Activated CD8-positive, alpha-beta memory T cell treated with anti-CD3 and anti-CD28 coated beads, Interleukin-2, amount 10 ng/mL, durations not matched to agents 7 days and 5 days (primary cell): ENCODE data around the gene ZNF276. TPM values are rescaled to one million over a fixed set of nuclear protein-coding genes. Genes with fewer than 3 reads are reported as not detected.

ENCODE experiments used
- ATAC-seq: fragments of 150-1000 bp; cut with Tn5 transposase; one replicate; pipeline ENCODE4 v1.10.0; 2021; ENCODE audit warnings: moderate library complexity
- CTCF ChIA-PET: fragments of 350-600 bp; sonication (Branson Sonifier 250); formaldehyde crosslinking; loops from one replicate; lab custom pipeline; 2021; ENCODE audit warnings: antibody characterized with exemption; lab: Charles Lee
- DNase-seq: peaks from one replicate; pipeline ENCODE4 v3.0.0-alpha.2; 2020
- H3K27ac Mint-ChIP-seq: one replicate; pipeline ENCODE4 v1.8.0; 2021; ENCODE audit warnings: mild to moderate bottlenecking, mixed read lengths
- H3K27me3 Mint-ChIP-seq: one replicate; pipeline ENCODE4 v1.8.0; 2021; ENCODE audit warnings: mixed read lengths
- H3K36me3 Mint-ChIP-seq: one replicate; pipeline ENCODE4 v1.8.0; 2021; ENCODE audit warnings: mild to moderate bottlenecking, mixed read lengths
- H3K4me1 Mint-ChIP-seq: one replicate; pipeline ENCODE4 v1.8.0; 2021; ENCODE audit warnings: mixed read lengths
- H3K4me3 Mint-ChIP-seq: one replicate; pipeline ENCODE4 v1.8.0; 2021; ENCODE audit warnings: mild to moderate bottlenecking, moderate library complexity, mixed read lengths
- H3K9me3 Mint-ChIP-seq: one replicate; pipeline ENCODE4 v1.8.0; 2022; ENCODE audit warnings: low read depth, mixed read lengths
- total RNA-seq, 2 experiments: library from RNA; stranded (reverse); gene quantifications; one replicate each; pipeline ENCODE4 v1.2.3, GENCODE V29; 2021

The ZNF276 gene
- total RNA-seq, 2 experiments from 2014 or later: 38.0 to 58.1 TPM

DNA sequence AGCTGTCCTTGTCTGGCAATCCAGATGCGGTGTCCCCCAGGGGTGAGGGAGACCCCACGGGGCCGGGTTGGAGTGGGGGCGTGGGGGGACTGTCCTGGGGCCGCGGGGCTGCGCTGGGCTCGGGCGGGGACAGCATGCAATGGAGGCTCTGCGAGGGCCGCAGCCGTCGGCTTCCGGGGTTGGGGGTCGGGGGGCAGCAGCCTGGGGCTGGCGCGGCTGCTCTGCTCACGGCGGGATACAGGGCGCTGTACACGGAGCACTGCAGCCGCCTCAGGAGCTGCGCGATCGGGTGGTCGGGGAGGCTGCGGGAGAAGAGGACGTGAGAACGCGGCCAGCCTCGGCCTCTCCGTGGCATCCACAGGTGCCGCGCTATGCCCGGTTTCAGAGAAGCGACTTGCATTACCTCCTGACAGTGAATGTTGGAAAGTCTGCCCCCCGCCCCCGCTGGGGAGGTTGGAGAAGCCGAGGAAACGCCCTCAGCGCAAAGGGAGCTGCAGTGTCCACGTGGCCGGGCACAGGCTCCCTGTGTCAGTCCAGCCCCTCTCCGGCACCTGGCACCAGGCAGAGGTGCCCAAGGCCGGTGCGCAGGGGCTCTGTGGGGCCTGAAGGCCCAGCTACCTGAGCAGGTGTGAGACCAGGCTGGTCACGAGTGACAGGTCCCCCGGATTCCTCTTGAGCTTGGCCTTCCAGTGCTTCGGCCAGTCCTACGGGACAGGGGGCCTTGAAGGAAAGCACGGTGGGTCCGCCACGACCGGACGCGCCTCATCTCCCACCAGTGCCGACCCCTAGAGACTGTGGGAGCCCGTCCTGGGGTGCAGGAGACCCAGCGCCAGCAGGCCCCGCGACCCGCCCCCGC, 10.4 kb upstream of the ZNF276 start:
- ATAC-seq: no peak
- Mint-ChIP-seq H3K27me3 (no peaks in the 10 kb centered on the region), H3K4me1 (peaks cover 15% of the 10 kb centered on the region), H3K36me3 (peaks cover 9% of the 10 kb centered on the region), H3K27ac (no peak overlapping the region), H3K9me3 (no peaks in the 10 kb centered on the region), H3K4me3 (no peak overlapping the region)
- DNase-seq: no peak
- CTCF ChIA-PET: interaction anchor here (0.9 to 9.1 kb wide), 5 partner anchors 11 to 151 kb away, joined by 3 to 100 read pairs (median 15); partner anchors contain the start of gene SPATA2L

DNA sequence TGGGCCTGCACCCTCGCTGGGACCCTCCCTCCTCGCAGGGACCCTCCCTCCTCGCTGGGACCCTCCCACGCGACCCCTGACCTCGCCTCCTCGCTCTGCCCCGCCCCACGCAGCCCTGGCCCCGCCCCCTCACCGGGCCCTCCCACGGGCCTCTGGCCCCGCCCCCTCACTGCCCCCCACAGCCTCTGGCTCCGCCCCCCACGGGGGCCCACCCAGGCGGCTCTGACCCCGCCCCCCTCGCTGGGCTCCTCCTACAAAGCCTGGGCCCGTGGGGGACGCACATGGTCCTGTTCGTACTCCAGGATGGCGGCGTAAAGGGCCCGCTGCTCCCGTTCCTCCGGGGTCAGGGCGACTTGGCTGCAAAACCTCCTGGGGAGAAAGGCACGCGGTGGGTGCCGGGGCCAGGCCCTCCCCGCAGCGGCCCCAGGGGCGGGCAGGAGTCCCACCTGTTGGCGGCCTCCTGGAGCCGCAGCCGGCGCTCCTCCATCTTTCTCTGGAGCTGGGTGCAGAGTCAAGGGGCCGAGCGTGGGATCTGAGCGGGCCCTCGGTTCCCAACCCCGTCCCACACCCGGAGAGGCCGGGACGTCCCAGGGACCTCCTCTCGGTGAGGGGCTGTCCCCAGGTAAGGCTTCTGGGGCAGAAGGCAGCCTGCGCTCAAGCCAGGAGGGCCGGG, 9.6 kb upstream of the ZNF276 start:
- DNase-seq (peak; percentile 87), ATAC-seq (peak; percentile 92)
- peaks cover 10% of the 10 kb centered on the region for H3K36me3 Mint-ChIP-seq
- H3K4me1 Mint-ChIP-seq: peaks cover 13% of the 10 kb centered on the region
- no peak overlapping the region for H3K27ac Mint-ChIP-seq
- H3K4me3 Mint-ChIP-seq: peak overlapping the region; percentile 68
- H3K9me3 Mint-ChIP-seq: no peaks in the 10 kb centered on the region
- no peaks in the 10 kb centered on the region for H3K27me3 Mint-ChIP-seq
- CTCF ChIA-PET: interaction anchor here (1.0 to 5.0 kb wide), 5 partner anchors 9 to 150 kb away, joined by 3 to 24 read pairs (median 5); partner anchors contain the start of gene SPATA2L

DNA sequence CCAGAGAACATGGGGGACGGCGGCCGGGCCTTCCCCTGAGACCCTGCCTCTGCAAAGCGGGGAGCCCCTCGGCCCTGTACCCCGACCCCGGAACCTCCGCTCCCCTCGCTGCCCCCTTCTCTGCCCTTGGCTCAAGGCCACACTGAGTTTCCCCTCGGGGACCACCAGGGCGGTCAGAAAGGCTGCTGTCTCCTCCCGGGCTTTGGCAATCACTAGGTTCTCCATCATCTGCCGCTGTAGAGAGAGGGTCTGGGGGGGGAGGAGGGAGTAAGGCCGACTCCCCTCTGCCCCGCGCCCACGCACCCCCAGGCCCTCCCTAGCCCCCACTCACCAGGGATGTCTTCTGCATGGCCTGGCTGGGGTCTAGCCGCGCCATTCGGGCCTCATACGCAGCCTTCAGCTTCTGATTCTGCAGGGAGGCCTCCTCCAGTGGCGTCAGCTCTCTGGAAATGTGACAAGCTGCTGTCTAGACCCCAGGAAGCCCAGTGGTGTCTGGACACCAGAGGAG, 9.0 kb upstream of the ZNF276 start:
- Mint-ChIP-seq H3K36me3 (peaks cover 11% of the 10 kb centered on the region), H3K4me1 (peaks cover 13% of the 10 kb centered on the region), H3K27ac (peak overlapping the region; percentile 66), H3K4me3 (peak overlapping the region; percentile 68), H3K9me3 (no peaks in the 10 kb centered on the region), H3K27me3 (no peaks in the 10 kb centered on the region)
- DNase-seq (no peak), ATAC-seq (peak; percentile 2)
- CTCF ChIA-PET: interaction anchor here (1.0 to 5.0 kb wide), 4 partner anchors 10 to 148 kb away, joined by 3 to 24 read pairs (median 4); partner anchors contain the start of gene SPATA2L

- ATAC-seq (no peak), DNase-seq (no peak)
- Mint-ChIP-seq H3K4me1 (peaks cover 35% of the 10 kb centered on the region), H3K9me3 (no peaks in the 10 kb centered on the region), H3K27ac (no peak overlapping the region), H3K36me3 (peaks cover 12% of the 10 kb centered on the region), H3K27me3 (no peaks in the 10 kb centered on the region), H3K4me3 (no peak overlapping the region)
- CTCF ChIA-PET: interaction anchor here (1.2 to 4.1 kb wide), 3 partner anchors 10 to 77 kb away, joined by 3 to 23 read pairs (median 4); no protein-coding TSS in a partner anchor
Observed at GRCh38 chr16:89716493-89716892, 4.8 kb upstream of the ZNF276 start.

DNA sequence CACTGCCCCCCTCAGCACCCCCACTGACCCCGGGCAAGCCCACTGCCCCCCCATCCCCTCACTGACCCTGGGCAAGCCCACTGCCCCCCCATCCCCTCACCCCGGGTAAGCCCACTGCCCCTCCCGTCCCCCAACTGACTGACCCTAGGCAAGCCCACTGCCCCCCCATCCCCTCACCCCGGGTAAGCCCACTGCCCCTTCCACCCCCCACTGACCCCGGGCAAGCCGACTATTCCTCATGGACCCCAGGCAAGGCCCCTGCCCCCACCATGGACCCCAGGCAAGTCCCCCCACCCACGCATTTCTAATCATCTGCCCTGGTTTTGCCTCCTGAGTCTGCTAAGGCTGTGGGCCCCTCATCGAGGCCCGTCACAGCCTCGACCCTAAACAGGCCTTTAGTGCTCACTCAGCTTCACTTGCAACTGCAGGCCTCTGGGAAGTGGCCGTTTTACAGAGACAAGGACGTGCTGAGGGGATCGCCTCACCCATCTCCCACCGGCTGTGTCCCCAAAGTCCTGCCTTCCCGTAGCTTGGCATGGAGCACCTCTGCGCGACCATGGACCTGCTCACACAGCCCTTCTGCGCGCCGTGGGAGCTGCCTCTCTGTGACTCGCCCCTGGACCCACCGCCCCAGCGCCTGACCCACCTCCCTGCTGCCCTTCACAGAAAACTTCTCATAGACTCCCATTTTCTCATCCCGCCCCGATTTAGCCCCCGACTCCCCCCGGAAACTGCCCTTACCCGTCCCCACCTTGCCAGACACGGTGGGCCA, 4.2 kb upstream of the ZNF276 start:
- CTCF ChIA-PET: interaction anchor here (1.2 to 4.1 kb wide), 3 partner anchors 10 to 17 kb away, joined by 4 to 23 read pairs (median 6); no protein-coding TSS in a partner anchor
- no peak for ATAC-seq
- H3K9me3 Mint-ChIP-seq: no peaks in the 10 kb centered on the region
- no peaks in the 10 kb centered on the region for H3K27me3 Mint-ChIP-seq
- H3K27ac Mint-ChIP-seq: no peak overlapping the region
- no peak overlapping the region for H3K4me3 Mint-ChIP-seq
- DNase-seq: no peak
- H3K36me3 Mint-ChIP-seq: peaks cover 12% of the 10 kb centered on the region
- peaks cover 35% of the 10 kb centered on the region for H3K4me1 Mint-ChIP-seq

GRCh38 chr16:89717688-89718505, 3.4 kb upstream of the ZNF276 start:
- H3K4me1 Mint-ChIP-seq: peaks cover 35% of the 10 kb centered on the region
- no peaks in the 10 kb centered on the region for H3K27me3 Mint-ChIP-seq
- no peaks in the 10 kb centered on the region for H3K9me3 Mint-ChIP-seq
- ATAC-seq: no peak
- no peak for DNase-seq
- CTCF ChIA-PET: interaction anchor here (1.0 to 4.1 kb wide), 3 partner anchors 11 to 44 kb away, joined by 4 to 23 read pairs (median 6); no protein-coding TSS in a partner anchor
- H3K36me3 Mint-ChIP-seq: peaks cover 17% of the 10 kb centered on the region
- H3K27ac Mint-ChIP-seq: peak overlapping the region; percentile 24
- no peak overlapping the region for H3K4me3 Mint-ChIP-seq

DNA sequence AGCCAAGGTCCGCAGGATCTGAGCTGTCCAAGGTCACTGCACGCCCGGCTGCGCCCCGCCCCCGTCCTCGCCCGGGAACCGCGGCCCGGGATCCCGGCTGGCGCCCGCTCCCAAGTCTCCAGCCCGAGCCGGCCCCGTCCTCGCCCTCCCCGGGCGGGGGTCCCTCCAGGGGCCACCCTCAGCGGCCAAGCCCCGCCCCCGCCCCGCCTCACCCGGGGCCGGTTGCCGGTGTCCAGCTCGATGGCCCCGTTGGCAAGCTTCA, 855 bp upstream of the ZNF276 start:
- Mint-ChIP-seq H3K4me3 (peak overlapping the region; percentile 73), H3K4me1 (peaks cover 46% of the 10 kb centered on the region), H3K36me3 (peaks cover 23% of the 10 kb centered on the region), H3K9me3 (no peaks in the 10 kb centered on the region), H3K27me3 (no peaks in the 10 kb centered on the region), H3K27ac (peak overlapping the region; percentile 76)
- CTCF ChIA-PET: interaction anchor here (1.3 to 2.1 kb wide), 3 partner anchors 15 to 251 kb away, joined by 3 to 11 read pairs (median 5); no protein-coding TSS in a partner anchor
- ATAC-seq (no peak), DNase-seq (peak; percentile 55)

DNA sequence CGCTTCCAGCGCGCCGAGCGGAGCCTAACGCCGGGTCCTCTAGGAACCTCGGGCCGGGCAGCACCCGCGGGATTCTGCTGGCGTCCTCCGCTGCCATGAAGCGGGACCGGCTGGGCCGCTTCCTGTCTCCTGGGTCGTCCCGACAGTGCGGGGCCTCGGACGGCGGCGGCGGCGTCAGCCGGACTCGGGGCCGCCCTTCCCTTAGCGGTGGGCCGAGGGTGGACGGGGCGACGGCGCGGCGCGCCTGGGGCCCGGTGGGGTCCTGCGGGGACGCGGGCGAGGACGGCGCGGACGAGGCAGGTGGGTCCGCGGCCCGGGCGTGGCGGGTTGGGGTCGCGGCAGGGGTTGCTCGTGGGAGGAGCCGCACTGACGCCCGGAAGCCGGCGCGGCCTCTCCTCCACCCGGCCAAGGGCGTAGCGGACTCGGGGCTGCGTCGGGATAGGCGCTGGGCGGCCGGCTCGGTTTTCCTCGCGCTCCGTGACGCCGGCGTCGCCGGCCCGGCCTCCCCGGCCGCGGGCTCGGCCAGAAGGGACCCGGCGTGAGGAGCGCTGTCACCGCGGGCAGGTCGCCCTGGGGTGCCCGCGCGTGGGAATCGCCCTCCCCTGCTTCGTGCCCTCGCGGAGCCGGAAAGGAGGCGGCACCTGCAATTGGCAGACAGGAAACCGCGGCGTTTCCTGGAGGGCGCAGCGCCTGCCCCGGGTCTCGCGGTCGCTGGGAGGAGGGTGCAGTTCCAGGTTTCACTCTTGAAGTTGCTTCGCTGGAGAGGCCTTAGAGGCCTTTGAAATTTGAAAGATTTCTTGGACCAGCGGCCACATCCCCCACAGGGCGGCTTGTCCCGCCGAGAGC, 432 bp downstream of the ZNF276 start:
- peak overlapping the region; percentile 86 for H3K4me3 Mint-ChIP-seq
- no peaks in the 10 kb centered on the region for H3K27me3 Mint-ChIP-seq
- ATAC-seq (peak; percentile 30), DNase-seq (peak; percentile 92)
- peaks cover 47% of the 10 kb centered on the region for H3K4me1 Mint-ChIP-seq
- CTCF ChIA-PET: interaction anchor here (1.6 to 2.9 kb wide), 4 partner anchors 14 to 72 kb away, joined by 5 to 39 read pairs (median 10); partner anchors contain the start of gene SPATA2L
- H3K27ac Mint-ChIP-seq: peak overlapping the region; percentile 99
- no peaks in the 10 kb centered on the region for H3K9me3 Mint-ChIP-seq
- peaks cover 22% of the 10 kb centered on the region for H3K36me3 Mint-ChIP-seq

DNA sequence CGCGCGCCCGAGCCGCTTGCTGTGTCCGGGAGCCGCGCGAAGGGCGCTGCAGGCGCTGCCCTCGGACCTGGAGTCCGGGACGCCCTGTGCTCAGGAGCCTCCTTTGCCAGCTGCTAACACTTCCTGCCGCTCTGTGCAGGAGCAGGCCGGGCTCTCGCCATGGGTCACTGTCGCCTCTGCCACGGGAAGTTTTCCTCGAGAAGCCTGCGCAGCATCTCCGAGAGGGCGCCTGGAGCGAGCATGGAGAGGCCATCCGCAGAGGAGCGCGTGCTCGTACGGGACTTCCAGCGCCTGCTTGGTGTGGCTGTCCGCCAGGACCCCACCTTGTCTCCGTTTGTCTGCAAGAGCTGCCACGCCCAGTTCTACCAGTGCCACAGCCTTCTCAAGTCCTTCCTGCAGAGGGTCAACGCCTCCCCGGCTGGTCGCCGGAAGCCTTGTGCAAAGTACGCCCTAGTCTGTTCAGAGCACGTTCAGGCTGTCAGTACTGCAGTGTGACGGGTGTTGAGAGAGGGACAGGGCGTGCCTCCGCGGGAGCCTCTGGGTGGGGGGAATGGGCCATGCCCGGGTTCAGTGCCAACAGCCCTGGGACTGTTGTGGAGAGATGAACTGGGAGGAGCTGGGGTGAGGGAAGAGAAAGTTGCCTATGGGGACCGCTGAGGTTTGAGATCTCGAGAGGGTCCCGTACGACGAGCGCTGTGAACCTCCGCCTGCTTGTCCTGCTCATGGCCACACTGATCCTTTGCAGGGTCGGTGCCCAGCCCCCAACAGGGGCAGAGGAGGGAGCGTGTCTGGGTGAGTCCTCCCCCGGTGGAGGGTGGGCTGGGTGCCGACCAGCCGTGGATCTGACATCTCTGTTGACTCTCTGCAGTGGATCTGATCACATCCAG, 1.3 kb downstream of the ZNF276 start:
- no peaks in the 10 kb centered on the region for H3K27me3 Mint-ChIP-seq
- ATAC-seq: peak; percentile 52

DNA sequence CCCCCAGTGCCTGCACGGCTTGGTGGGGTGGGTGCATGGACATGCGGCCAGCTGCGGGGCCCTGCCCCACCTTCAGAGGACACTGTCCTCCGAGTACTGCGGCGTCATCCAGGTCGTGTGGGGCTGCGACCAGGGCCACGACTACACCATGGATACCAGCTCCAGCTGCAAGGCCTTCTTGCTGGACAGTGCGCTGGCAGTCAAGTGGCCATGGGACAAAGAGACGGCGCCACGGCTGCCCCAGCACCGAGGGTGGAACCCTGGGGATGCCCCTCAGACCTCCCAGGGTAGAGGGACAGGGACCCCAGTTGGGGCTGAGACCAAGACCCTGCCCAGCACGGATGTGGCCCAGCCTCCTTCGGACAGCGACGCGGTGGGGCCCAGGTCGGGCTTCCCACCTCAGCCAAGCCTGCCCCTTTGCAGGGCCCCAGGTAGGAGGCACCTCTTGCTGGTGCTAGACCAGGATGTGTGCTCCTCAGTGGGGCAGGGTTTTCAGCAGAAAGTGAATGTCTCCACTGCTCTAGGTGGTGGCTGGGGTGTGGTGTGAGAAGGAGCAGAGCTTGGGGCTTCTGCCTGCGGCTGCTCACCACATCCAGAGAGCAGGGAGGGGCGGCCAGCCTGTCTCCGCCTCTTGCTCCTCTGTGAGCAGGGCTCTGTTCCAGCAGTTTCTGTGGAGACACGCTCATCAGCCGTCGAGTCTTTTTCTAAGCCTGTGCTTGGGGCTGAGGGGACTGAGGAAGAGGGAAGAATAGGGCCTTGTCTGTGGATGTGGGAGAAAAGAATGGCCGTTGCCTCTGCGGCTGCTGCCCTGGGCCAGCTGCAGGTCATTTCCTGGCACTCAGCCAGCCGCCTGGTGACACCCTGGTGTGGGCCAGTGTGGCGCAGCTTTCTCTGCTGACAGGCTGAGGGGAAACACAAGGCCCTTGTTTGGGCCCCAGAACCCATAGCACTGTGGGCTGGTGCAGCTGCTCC, 2.2 kb downstream of the ZNF276 start:
- Mint-ChIP-seq H3K36me3 (peaks cover 33% of the 10 kb centered on the region), H3K9me3 (no peaks in the 10 kb centered on the region), H3K27ac (peak overlapping the region; percentile 99), H3K4me3 (peak overlapping the region; percentile 86), H3K4me1 (peaks cover 52% of the 10 kb centered on the region), H3K27me3 (no peaks in the 10 kb centered on the region)
- CTCF ChIA-PET: interaction anchor here (0.6 to 2.9 kb wide), 15 partner anchors 9 to 187 kb away, joined by 3 to 39 read pairs (median 7); partner anchors contain the start of genes FANCA, SPATA2L and TCF25
- ATAC-seq (peak; percentile 52), DNase-seq (peak; percentile 98)

More for the DNA sequence above, 1.3 kb downstream of the ZNF276 start:
- DNase-seq: peak; percentile 94
- Mint-ChIP-seq H3K4me1 (peaks cover 55% of the 10 kb centered on the region), H3K9me3 (no peaks in the 10 kb centered on the region), H3K4me3 (peak overlapping the region; percentile 86), H3K27ac (peak overlapping the region; percentile 99), H3K36me3 (peaks cover 28% of the 10 kb centered on the region)
- CTCF ChIA-PET: interaction anchor here (1.3 to 2.9 kb wide), 7 partner anchors 8 to 90 kb away, joined by 5 to 39 read pairs (median 7); partner anchors contain the start of gene SPATA2L
